GM21528 (cell line): Measurements from ENCODE around the gene ERH.

Experiments used
- ATAC-seq: cut with Tn5 transposase; IDR thresholded peaks from one replicate; pipeline ENCODE4 v1.9.1; 2021; ENCODE audit warnings: mild to moderate bottlenecking, moderate library complexity; ENCODE audit not compliant: unreplicated experiment, low FRiP score

ERH gene

DNA sequence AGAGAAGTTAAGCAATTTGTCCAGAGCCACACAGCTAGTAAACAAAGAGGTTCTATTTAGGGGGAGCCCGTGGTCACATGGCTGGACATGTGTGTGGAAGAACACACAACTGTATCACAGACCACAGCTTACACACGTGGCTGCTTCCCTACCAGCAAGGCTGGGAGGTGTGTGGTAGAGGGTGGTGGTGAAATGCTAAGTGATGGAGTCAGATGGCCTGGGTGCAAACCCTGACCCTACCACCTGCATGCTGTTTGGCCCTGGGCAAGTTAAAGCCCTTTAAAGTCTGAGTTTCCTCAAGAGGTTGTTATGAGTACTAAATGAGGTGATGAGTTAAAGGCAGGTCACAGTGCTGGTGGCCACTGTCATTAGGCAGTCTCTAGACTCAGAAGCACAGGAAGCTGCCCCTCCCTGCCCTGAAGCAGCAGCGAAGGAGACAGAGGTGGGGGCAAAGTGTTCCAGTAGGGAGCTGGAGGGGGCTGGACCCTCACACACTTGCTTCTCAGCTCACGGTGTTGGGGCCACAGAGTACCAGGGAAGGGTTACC lies 64.2 kb downstream of the ERH start:
- ATAC-seq: no peak

DNA sequence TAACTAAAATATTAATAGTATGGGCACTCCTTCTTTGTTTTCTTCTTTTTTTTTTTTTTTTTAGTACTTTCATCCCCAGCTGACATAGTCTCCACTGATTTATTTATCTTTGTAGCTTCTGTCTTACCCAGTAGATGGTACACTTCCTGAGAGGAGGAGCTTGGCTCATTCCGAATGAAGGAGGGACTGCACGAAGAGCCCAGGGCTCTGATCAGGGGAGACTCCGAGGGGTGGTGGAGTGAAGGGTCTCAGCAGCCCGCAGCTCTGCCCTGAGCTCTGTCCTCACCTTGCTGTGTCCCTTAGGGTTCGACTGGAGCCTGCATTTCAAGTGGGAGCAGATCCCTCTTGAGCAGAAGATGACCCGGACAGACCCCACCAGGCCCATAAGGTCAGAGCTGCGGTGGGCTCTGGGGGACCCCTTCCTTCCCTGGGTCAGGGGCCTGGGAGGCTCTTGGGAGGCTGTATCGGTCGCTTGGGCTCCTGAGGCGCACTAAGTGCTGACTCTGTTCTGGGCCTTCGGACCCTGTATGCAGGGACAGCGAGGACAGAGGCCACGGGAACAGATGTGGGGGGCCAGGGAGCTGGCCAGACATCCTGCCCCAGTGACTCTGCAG lies 65.2 kb downstream of the ERH start:
- no peak for ATAC-seq

DNA sequence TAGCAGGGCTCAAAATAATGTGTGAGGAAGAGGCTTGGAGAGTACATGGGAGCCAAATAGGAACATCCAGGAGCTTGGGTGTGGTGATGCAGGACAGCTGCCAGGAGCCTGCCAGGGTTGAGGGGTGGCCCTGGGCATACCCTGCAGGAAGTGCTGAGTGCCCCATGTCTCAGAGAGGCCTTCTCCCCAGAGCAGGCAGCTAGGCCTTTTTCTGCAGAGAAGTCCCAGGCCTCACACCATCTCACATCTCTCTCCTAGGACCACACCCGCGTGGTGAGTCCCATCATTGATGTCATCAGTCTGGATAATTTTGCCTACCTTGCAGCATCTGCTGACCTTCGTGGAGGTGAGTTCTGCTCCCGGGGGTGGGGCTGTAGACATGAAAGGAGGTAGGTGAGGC lies 66.9 kb downstream of the ERH start:
- ATAC-seq: no peak
